ENCODE data around the gene SUGT1.

The SUGT1 gene

GRCh38 chr13:52744842-52745375, 92.3 kb downstream of the SUGT1 start:
- Histone ChIP-seq H3K4me3 (ENCODE audit: low read depth, low read length) (no peak overlapping the region), H3K9me3 (ENCODE audit: severe bottlenecking) (no peaks in the 10 kb centered on the region), H3K27me3 (ENCODE audit: insufficient read depth, low read depth, severe bottlenecking) (no peaks in the 10 kb centered on the region), H3K36me3 (no peaks in the 10 kb centered on the region), H3K27ac (no peak overlapping the region)
- peak; percentile 14 for DNase-seq
- TF ChIP-seq CTCF (IDR thresholded peaks at IDR 0.05; ENCODE audit: low read depth, low read length): no peak

- no peaks in the 10 kb centered on the region for H3K36me3 ChIP-seq
- DNase-seq: no peak
- no peaks in the 10 kb centered on the region for H3K9me3 ChIP-seq (ENCODE audit: severe bottlenecking)
- no peak for TF ChIP-seq CTCF (IDR thresholded peaks at IDR 0.05; ENCODE audit: low read depth, low read length)
- no peaks in the 10 kb centered on the region for H3K27me3 ChIP-seq (ENCODE audit: insufficient read depth, low read depth, severe bottlenecking)
- H3K4me3 ChIP-seq (ENCODE audit: low read depth, low read length): no peak overlapping the region
- H3K27ac ChIP-seq: no peak overlapping the region
Observed at GRCh38 chr13:52746141-52746540, 93.5 kb downstream of the SUGT1 start.

- Histone ChIP-seq H3K27ac (no peak overlapping the region), H3K4me3 (ENCODE audit: low read depth, low read length) (no peak overlapping the region), H3K9me3 (ENCODE audit: severe bottlenecking) (no peaks in the 10 kb centered on the region), H3K36me3 (no peaks in the 10 kb centered on the region), H3K27me3 (ENCODE audit: insufficient read depth, low read depth, severe bottlenecking) (no peaks in the 10 kb centered on the region)
- TF ChIP-seq CTCF (IDR thresholded peaks at IDR 0.05; ENCODE audit: low read depth, low read length): no peak
- DNase-seq: peak; percentile 54
Observed at GRCh38 chr13:52749419-52749818, 96.8 kb downstream of the SUGT1 start.
